AG04449 (cell line): ENCODE results near the gene MUC22.

Experiments used
- CTCF ChIA-PET: fragments of 350-600 bp; formaldehyde crosslinking; extraction: SDS; loops from one replicate; lab custom pipeline; 2021; ENCODE audit warnings: antibody characterized with exemption; lab: Yijun Ruan, JAX
- POLR2A ChIA-PET: fragments of 400-600, 350-600 bp; formaldehyde crosslinking; extraction: SDS; loops from one replicate; lab custom pipeline; 2020; ENCODE audit warnings: antibody characterized with exemption, inconsistent platforms; lab: Yijun Ruan, JAX
- DNase-seq: peaks from one replicate; pipeline ENCODE4 v3.0.0-alpha.2; 2010; ENCODE audit warnings: low read depth, low spot score
- H3K4me3 ChIP-seq: 2 replicates; pipeline ENCODE4 v1.5.1; 2011; ENCODE audit warnings: low read depth, mild to moderate bottlenecking, control low read depth, low read length
- TF ChIP-seq, protein P1 (sequence below): IDR thresholded peaks from one replicate; pipeline ENCODE4 v1.5.1; 2011; ENCODE audit warnings: mild to moderate bottlenecking, moderate library complexity, low read length, control low read depth, inconsistent platforms; ENCODE audit not compliant: insufficient read depth; ENCODE audit errors: missing control alignments

MUC22 gene

DNA sequence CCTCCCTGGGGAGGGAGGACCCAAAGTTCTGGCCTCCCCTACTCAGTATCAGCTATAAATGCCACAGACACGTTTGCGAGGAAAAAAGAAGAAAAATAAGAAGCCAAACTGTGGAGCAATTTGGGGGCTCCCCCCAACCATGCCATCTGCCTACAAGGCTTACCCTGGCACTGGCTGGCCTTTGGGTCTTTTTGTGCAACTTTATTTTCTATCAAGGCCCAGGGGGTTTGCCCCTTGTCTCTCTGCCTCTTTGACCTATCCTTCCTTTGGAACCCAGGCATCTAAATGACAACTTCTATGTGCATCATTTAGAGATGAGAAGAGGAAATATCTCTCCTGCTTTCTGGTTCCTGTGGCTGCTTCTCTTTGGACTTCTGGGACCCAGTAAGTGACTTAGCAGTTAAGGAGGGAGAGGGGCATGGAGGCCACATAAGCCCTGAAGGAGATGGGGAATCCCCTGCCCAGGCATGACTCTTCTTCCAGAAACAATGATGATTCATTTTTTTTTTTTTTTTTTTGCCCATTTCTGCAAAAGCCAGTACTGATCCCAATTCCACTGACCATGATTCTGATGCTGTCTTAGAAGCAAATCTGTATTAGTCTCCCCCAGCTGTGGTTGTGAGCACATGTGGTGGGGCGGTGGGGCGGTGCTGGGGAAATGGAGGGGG, at the start of gene MUC22:
MUC22 (plus strand) TSS at position 82 of the 668 bp plus-strand sequence; CDS start at position 315, 233 bp downstream.
- H3K4me3 ChIP-seq: no peak within 1 kb of the TSS
- ChIA-PET CTCF (interaction anchor here (1.1 kb wide), 1 partner anchor 69 kb away, joined by 3 read pairs; no protein-coding TSS in a partner anchor), POLR2A (no interaction called here)
- DNase-seq: peak; percentile 24
- TF ChIP-seq, protein P1, sequence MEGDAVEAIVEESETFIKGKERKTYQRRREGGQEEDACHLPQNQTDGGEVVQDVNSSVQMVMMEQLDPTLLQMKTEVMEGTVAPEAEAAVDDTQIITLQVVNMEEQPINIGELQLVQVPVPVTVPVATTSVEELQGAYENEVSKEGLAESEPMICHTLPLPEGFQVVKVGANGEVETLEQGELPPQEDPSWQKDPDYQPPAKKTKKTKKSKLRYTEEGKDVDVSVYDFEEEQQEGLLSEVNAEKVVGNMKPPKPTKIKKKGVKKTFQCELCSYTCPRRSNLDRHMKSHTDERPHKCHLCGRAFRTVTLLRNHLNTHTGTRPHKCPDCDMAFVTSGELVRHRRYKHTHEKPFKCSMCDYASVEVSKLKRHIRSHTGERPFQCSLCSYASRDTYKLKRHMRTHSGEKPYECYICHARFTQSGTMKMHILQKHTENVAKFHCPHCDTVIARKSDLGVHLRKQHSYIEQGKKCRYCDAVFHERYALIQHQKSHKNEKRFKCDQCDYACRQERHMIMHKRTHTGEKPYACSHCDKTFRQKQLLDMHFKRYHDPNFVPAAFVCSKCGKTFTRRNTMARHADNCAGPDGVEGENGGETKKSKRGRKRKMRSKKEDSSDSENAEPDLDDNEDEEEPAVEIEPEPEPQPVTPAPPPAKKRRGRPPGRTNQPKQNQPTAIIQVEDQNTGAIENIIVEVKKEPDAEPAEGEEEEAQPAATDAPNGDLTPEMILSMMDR: no peak

DNA sequence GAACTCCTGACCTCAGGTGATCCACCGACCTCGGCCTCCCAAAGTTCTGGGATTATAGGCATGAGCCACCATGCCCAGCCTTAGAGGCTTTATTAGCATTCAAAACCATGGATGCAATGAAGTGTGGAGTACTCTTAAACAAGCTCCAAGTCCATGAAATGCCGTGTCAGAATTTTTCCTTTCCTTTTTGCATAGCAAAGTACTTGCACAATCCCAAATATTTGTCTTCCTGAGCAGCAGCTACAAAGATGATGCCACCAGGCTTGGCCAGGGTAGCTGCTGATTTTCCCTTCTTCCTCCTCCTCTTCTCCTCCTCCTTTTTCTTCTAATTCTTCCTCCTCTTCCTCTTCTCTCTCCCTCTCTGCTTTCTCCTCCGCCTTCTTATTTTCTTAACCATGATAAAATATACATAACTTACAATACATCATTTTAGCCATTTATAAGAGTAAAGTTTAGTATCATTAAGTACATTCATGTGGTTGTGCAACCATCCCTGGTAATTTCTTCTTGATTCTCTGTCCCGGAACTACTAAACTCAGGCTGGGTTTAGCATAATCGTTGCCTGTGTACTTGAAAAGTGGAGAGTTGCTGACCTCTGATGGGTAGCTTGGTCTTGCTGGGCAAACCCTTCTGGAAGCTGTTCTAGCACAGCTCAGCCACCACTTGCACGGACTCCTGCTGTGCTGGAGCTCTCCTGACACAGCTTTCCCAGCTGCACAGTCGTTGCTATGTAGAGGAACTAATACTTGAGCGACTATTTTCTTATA, 49.2 kb upstream of the MUC22 start:
- peak; percentile 14 for DNase-seq
- TF ChIP-seq, protein P1: no peak
- H3K4me3 ChIP-seq: no peak overlapping the region
- POLR2A ChIA-PET: no interaction called here
- CTCF ChIA-PET: interaction anchor here (0.9 to 1.5 kb wide), 7 partner anchors 15 to 126 kb away, joined by 3 to 9 read pairs (median 3); partner anchors contain the start of gene VARS2

DNA sequence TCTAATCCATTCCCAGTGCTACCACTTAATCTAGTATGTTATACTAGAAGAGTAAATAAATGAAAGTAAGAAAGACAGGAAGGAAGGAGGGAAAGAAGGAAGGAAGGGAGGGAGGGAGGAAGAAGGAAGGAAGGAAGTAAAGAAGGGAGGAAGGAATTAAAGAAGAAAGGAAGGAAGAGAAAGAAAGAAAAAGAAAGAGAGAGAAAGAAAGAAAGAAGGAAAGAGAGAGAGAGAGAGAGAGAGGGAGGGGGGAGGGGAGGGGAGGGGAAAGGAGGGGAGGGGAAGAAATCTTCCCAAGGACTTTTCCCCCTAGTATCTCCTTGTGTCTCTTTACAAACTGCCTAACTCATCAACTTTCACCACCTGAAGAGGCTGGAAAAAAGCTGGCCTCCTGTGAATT, 47.6 kb upstream of the MUC22 start:
- POLR2A ChIA-PET: no interaction called here
- H3K4me3 ChIP-seq: no peak overlapping the region
- CTCF ChIA-PET: interaction anchor here (1.4 kb wide), 1 partner anchor 124 kb away, joined by 3 read pairs; no protein-coding TSS in a partner anchor
- TF ChIP-seq, protein P1: no peak
- DNase-seq: no peak

DNA sequence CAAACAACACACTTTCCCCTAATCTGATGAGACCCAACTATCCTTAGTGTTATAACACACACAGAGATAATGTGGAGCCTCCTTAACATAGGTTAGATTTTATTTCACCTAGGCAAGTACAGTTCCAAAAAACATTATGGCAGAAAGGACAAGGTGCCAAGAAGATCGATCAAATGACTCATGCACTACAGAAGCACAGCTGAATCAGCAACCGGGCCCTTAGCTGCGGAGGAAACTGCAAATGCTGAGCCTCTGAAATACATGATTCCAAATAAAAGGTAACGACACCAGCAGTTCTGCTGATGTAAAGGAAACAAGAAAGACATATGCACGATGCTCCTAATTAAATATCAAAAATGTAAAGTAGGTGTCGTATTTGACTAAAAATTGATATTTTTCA, 46.6 kb upstream of the MUC22 start:
- ChIA-PET POLR2A (no interaction called here), CTCF (interaction anchor here (1.1 kb wide), 1 partner anchor 18 kb away, joined by 4 read pairs; no protein-coding TSS in a partner anchor)
- DNase-seq: no peak
- no peak overlapping the region for H3K4me3 ChIP-seq
- TF ChIP-seq, protein P1: no peak

DNA sequence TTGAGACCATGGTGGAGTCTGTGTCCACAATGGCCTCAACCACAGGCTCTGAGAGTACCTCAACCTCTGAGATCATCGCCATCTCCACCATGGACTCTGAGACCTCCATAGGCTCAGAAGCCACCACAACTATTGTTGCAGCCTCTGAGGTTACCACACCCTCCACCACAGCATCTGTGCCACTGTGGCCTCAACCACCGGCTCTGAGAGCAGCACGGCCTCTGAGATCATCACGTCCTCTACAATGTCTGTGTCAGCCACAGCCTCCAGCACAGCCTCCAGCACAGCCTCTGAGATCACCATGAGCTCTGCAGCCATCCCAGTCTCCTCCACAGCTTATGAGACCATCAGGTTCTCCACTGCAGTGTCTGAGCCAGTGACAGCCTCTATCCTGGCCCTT, 46.2 kb upstream of the MUC22 start:
- CTCF ChIA-PET: interaction anchor here (1.1 kb wide), 1 partner anchor 17 kb away, joined by 4 read pairs; no protein-coding TSS in a partner anchor
- POLR2A ChIA-PET: no interaction called here

More for the DNA sequence above, 46.2 kb upstream of the MUC22 start:
- TF ChIP-seq, protein P1: no peak
- no peak for DNase-seq
- no peak overlapping the region for H3K4me3 ChIP-seq
